GM06990 (cell line): Measurements from ENCODE around the gene TIMP4.

Experiments
- DNase-seq: peaks from one replicate; pipeline ENCODE4 v3.0.0-alpha.2; 2011; ENCODE audit not compliant: insufficient read length; ENCODE audit errors: extremely low read depth
- H3K27me3 ChIP-seq: replicated peaks from 2 replicates; pipeline ENCODE4 v1.6.0; 2011; ENCODE audit warnings: low read length; ENCODE audit not compliant: control insufficient read depth, insufficient read depth
- H3K36me3 ChIP-seq: 2 replicates; pipeline ENCODE4 v1.5.1; 2011; ENCODE audit warnings: low read length; ENCODE audit not compliant: control insufficient read depth, insufficient read depth
- H3K4me3 ChIP-seq: replicated peaks from 2 replicates; pipeline ENCODE4 v1.5.1; 2011; ENCODE audit warnings: low read depth, mild to moderate bottlenecking, control low read depth, low read length
- CTCF ChIP-seq: IDR thresholded peaks from 2 replicates; pipeline ENCODE4 v1.5.1; 2011; ENCODE audit warnings: low read length, control low read depth, mild to moderate bottlenecking, inconsistent platforms; ENCODE audit not compliant: insufficient read depth, poor library complexity, severe bottlenecking

The TIMP4 gene

GRCh38 chr3:12155828-12156227 lies 2.9 kb downstream of the TIMP4 start:
- TF ChIP-seq CTCF: no peak
- Histone ChIP-seq H3K36me3 (no peaks in the 10 kb centered on the region), H3K4me3 (no peak overlapping the region), H3K27me3 (peaks cover 2% of the 10 kb centered on the region)
- DNase-seq: no peak

GRCh38 chr3:12155264-12155663 lies 3.4 kb downstream of the TIMP4 start:
- H3K36me3 ChIP-seq: no peaks in the 10 kb centered on the region
- H3K4me3 ChIP-seq: no peak overlapping the region
- no peak for TF ChIP-seq CTCF
- H3K27me3 ChIP-seq: peaks cover 2% of the 10 kb centered on the region
- DNase-seq: no peak

GRCh38 chr3:12154151-12154550 lies 4.6 kb downstream of the TIMP4 start:
- TF ChIP-seq CTCF: no peak
- Histone ChIP-seq H3K27me3 (peaks cover 2% of the 10 kb centered on the region), H3K4me3 (no peak overlapping the region), H3K36me3 (no peaks in the 10 kb centered on the region)
- DNase-seq: no peak

- no peak for DNase-seq
- no peaks in the 10 kb centered on the region for H3K36me3 ChIP-seq
- no peak for TF ChIP-seq CTCF
- no peak overlapping the region for H3K4me3 ChIP-seq
- H3K27me3 ChIP-seq: peaks cover 2% of the 10 kb centered on the region
These were observed 8.6 kb downstream of the TIMP4 start for GRCh38 chr3:12150112-12150511.

GRCh38 chr3:12149029-12149428 lies 9.7 kb downstream of the TIMP4 start:
- H3K4me3 ChIP-seq: no peak overlapping the region
- H3K27me3 ChIP-seq: peaks cover 2% of the 10 kb centered on the region
- no peak for TF ChIP-seq CTCF
- H3K36me3 ChIP-seq: no peaks in the 10 kb centered on the region
- no peak for DNase-seq

- no peak for DNase-seq
- Histone ChIP-seq H3K27me3 (peaks cover 2% of the 10 kb centered on the region), H3K36me3 (no peaks in the 10 kb centered on the region), H3K4me3 (no peak overlapping the region)
- no peak for TF ChIP-seq CTCF
These were observed 10.3 kb downstream of the TIMP4 start for GRCh38 chr3:12148183-12148940.
